Right atrium auricular region (tissue), 2 donors: ENCODE measurements around the gene C16orf90. TPM values are rescaled to one million over a fixed set of nuclear protein-coding genes. Genes with fewer than 3 reads are reported as not detected.
"Not testable (repeated sequence)": the region's sequence is repeated elsewhere in the genome, so short reads cannot be mapped to it uniquely, and the experiment has no call there.

Experiments used
- DNase-seq: peaks from one replicate; pipeline ENCODE4 v3.0.0-alpha.2; 2019; ENCODE audit warnings: low spot score
- H3K27ac ChIP-seq, 2 donors: fragments of 200-600 bp; sonication (generic); 1 replicate in 1 of 2; 2 replicates in 1 of 2; pipeline ENCODE4 v1.5.1; 2016 to 2019
- H3K27me3 ChIP-seq, 2 donors: fragments of 200-600 bp; sonication (generic); one replicate each; pipeline versions ENCODE4 v1.5.1 to v1.6.0; 2017 to 2019
- H3K36me3 ChIP-seq: fragments of 200-600 bp; sonication (generic); one replicate; pipeline ENCODE4 v1.5.1; 2016
- H3K4me1 ChIP-seq, 2 donors: fragments of 200-600 bp; sonication (generic); one replicate each; pipeline versions ENCODE4 v1.5.1 to v1.6.0; 2017 to 2019
- H3K4me3 ChIP-seq, 2 donors: fragments of 200-600 bp; sonication (generic); 1 replicate in 1 of 2; 2 replicates in 1 of 2; pipeline ENCODE4 v1.5.1; 2017 to 2019; ENCODE audit warnings: mild to moderate bottlenecking in 1 of 2, moderate library complexity in 1 of 2
- H3K9me3 ChIP-seq, 2 donors: fragments of 200-600 bp; sonication (generic); one replicate each; pipeline ENCODE4 v1.5.1; 2019
- CTCF ChIP-seq, 2 donors: fragments of 200-600 bp; sonication (generic); IDR thresholded peaks; one replicate each; pipeline ENCODE4 v1.5.1; 2019; ENCODE audit warnings: antibody characterized with exemption in 2 of 2
- total RNA-seq, 2 donors: library from RNA; depleted of rRNA; stranded (reverse); fragments of >200 nt; gene quantifications; one replicate each; pipeline ENCODE4 v1.1.0, GENCODE V29; 2016

The C16orf90 gene
- total RNA-seq, 2 donors from 2014 or later: not detected

GRCh38 chr16:3475604-3476375 lies 19.5 kb downstream of the C16orf90 start:
- Histone ChIP-seq H3K9me3 (no peaks in the 10 kb centered on the region), H3K4me1 (peaks cover 0 to 33% of the 10 kb centered on the region in 2 donors), H3K36me3 (peaks cover 17% of the 10 kb centered on the region), H3K4me3 (no peak overlapping the region), H3K27ac (peak overlapping the region in 1 of 2 donors; percentile 35), H3K27me3 (no peaks in the 10 kb centered on the region)
- no peak for DNase-seq
- TF ChIP-seq CTCF (IDR thresholded peaks at IDR 0.05): no peak

DNA sequence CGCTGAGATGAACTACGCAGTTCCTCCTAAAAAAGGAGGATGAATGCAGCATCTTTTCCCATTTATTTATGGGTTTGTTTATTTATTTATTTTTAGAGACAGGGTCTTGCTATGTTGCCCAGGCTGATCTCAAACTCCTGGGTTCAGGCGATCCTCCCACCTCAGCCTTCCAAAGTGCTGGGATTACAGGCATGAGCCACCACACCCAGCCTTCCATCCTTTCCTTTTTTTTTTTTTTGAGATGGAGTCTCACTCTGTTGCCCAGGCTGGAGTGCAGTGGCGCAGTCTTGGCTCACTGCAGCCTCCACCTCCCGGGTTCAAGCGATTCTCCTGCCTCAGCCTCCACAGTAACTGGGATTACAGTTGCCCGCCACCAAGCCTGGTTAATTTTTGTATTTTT lies 20.4 kb downstream of the C16orf90 start:
- not testable (repeated sequence) for H3K4me3 ChIP-seq, H3K27me3 ChIP-seq, DNase-seq, H3K9me3 ChIP-seq, H3K27ac ChIP-seq
- Histone ChIP-seq H3K4me1 (peaks cover 0 to 42% of the 10 kb centered on the region in 2 donors), H3K36me3 (peaks cover 14% of the 10 kb centered on the region)

DNA sequence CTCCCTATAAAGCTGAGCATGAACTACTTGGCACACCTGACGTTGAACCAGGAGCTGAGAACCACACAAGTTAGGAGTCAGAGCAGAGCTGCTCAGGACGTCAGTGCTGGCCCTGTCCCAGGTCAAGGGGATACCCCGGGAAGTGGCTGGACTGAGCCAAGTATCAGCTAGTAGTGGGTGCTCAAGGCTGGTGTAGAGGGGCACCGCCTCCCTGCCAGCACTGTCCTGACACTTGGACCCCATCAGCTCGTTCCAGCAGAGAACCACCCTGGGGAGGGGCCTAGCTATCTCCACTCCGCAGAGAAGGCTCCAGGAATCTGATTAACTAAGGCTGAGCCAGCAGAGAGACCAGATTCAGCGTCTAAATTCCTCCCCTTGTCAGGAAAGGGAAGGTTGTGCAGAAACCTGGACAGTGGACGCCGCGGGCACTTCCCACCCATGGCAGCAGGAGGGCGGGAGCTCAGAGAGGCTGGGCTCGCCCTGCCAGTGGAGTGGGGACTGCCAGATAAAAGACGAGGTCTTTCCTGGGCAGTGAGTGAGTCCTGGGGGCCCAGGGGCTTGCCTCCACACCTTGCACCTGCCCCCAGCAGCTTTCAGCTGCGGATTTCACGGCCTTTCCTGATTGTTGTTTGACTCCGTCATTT lies 21.0 kb downstream of the C16orf90 start:
- Histone ChIP-seq H3K27me3 (no peaks in the 10 kb centered on the region), H3K9me3 (no peaks in the 10 kb centered on the region), H3K4me3 (no peak overlapping the region), H3K36me3 (peaks cover 7% of the 10 kb centered on the region), H3K4me1 (peaks cover 0 to 48% of the 10 kb centered on the region in 2 donors), H3K27ac (peak overlapping the region in 1 of 2 donors; percentile 27)
- no peak for TF ChIP-seq CTCF (IDR thresholded peaks at IDR 0.05)
- DNase-seq: no peak

GRCh38 chr16:3473596-3473943 lies 21.7 kb downstream of the C16orf90 start:
- Histone ChIP-seq H3K4me1 (peaks cover 0 to 54% of the 10 kb centered on the region in 2 donors), H3K27ac (peak overlapping the region in 1 of 2 donors; percentile 5)
- not testable (repeated sequence) for H3K36me3 ChIP-seq

DNA sequence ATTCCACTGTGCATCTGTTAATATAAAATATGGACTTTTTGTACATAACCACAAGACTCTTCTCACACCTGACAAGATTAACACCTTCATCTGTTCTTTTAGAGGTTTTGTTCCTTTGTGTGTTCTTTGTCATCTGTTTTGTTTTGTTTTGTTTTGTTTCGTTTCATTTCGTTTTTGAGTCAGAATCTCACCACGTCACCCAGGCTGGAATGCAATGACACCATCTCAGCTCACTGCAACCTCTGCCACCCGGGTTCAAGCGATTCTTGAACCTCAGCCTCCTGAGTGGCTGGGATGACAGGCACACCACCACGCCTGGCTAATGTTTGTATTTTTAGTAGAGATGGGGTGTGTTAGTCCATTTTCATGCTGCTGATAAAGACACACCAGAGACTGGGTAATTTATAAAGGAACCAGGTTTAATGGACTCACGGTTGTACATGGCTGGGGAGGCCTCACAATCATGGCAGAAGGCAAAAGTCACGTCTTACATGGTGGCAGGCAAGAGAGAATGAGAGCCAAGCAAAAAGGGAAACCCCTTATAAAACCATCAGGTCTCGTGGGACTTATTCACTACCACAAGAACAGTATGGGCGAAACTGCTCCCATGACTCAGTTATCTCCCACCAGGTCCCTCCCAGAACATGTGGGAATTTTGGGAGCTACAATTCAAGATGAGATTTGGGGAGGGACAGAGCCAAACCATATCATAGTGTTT lies 22.3 kb downstream of the C16orf90 start:
- H3K27me3 ChIP-seq: no peaks in the 10 kb centered on the region
- no peak for DNase-seq
- TF ChIP-seq CTCF (IDR thresholded peaks at IDR 0.05): no peak
- H3K36me3 ChIP-seq: no peaks in the 10 kb centered on the region
- no peaks in the 10 kb centered on the region for H3K9me3 ChIP-seq
- H3K27ac ChIP-seq: no peak overlapping the region
- H3K4me3 ChIP-seq: no peak overlapping the region
- peaks cover 0 to 59% of the 10 kb centered on the region in 2 donors for H3K4me1 ChIP-seq

More at GRCh38 chr16:3473596-3473943, 21.7 kb downstream of the C16orf90 start:
- not testable (repeated sequence) for H3K4me3 ChIP-seq, H3K27me3 ChIP-seq, DNase-seq, H3K9me3 ChIP-seq

GRCh38 chr16:3471518-3472176 lies 23.6 kb downstream of the C16orf90 start:
- no peaks in the 10 kb centered on the region for H3K9me3 ChIP-seq
- peaks cover 0 to 73% of the 10 kb centered on the region in 2 donors for H3K4me1 ChIP-seq
- no peaks in the 10 kb centered on the region for H3K36me3 ChIP-seq
- no peak for DNase-seq
- TF ChIP-seq CTCF (IDR thresholded peaks at IDR 0.05): no peak
- no peak overlapping the region for H3K4me3 ChIP-seq
- no peaks in the 10 kb centered on the region for H3K27me3 ChIP-seq
- peak overlapping the region in 1 of 2 donors; percentile 48 for H3K27ac ChIP-seq
